Measurements from ENCODE around the gene PIGQ. TPM values are rescaled to one million over a fixed set of nuclear protein-coding genes. Genes with fewer than 3 reads are reported as not detected.

PIGQ gene
- total and polyA plus RNA-seq, 9 donors: 4.3 to 47.7 (median 39.5) TPM

GRCh38 chr16:557463-558297, 12.1 kb upstream of the PIGQ start:
- H3K27ac ChIP-seq: no peak overlapping the region
- TF ChIP-seq CTCF (IDR thresholded peaks at IDR 0.05): no peak
- TF ChIP-seq POLR2A (IDR thresholded peaks at IDR 0.05): no peak
- TF ChIP-seq EP300 (IDR thresholded peaks at IDR 0.05): no peak
- no peaks in the 10 kb centered on the region for H3K36me3 ChIP-seq
- no peak for DNase-seq
- no peak overlapping the region for H3K4me3 ChIP-seq
- intact Hi-C loops (cut with DNase I): no loop called here
- 84 to 92% (median 87%) methylated on average over 23 of the region's 23 CpGs for WGBS, 3 donors
- H3K27me3 ChIP-seq: peaks cover 3% of the 10 kb centered on the region
- no peaks in the 10 kb centered on the region for H3K9me3 ChIP-seq
- no peaks in the 10 kb centered on the region for H3K4me1 ChIP-seq (ENCODE audit: insufficient read depth)

GRCh38 chr16:558298-559020, 11.3 kb upstream of the PIGQ start:
- H3K27me3 ChIP-seq: peaks cover 3% of the 10 kb centered on the region
- intact Hi-C loops (cut with DNase I): no loop called here
- 44 to 53% (median 47%) methylated on average over 20 to 22 of the region's 22 CpGs for WGBS, 3 donors

GRCh38 chr16:559021-559380, 10.8 kb upstream of the PIGQ start:
- intact Hi-C loops (cut with DNase I): no loop called here
- TF ChIP-seq POLR2A (IDR thresholded peaks at IDR 0.05) (no peak), EP300 (IDR thresholded peaks at IDR 0.05) (no peak), CTCF (IDR thresholded peaks at IDR 0.05) (no peak)
- Histone ChIP-seq H3K4me1 (ENCODE audit: insufficient read depth) (no peaks in the 10 kb centered on the region), H3K4me3 (no peak overlapping the region), H3K9me3 (no peaks in the 10 kb centered on the region), H3K27me3 (peaks cover 3% of the 10 kb centered on the region), H3K27ac (no peak overlapping the region), H3K36me3 (no peaks in the 10 kb centered on the region)
- DNase-seq: no peak
- 61 to 68% (median 62%) methylated on average over 14 to 15 of the region's 15 CpGs for WGBS, 3 donors

More at GRCh38 chr16:558298-559020, 11.3 kb upstream of the PIGQ start:
- TF ChIP-seq CTCF (IDR thresholded peaks at IDR 0.05) (no peak), POLR2A (IDR thresholded peaks at IDR 0.05) (no peak), EP300 (IDR thresholded peaks at IDR 0.05) (no peak)
- DNase-seq: peak in 1 of 5 donors; percentile 59
- Histone ChIP-seq H3K27ac (no peak overlapping the region), H3K36me3 (no peaks in the 10 kb centered on the region), H3K4me1 (ENCODE audit: insufficient read depth) (no peaks in the 10 kb centered on the region), H3K9me3 (no peaks in the 10 kb centered on the region), H3K4me3 (no peak overlapping the region)

GRCh38 chr16:559411-560203, 10.2 kb upstream of the PIGQ start:
- no peaks in the 10 kb centered on the region for H3K36me3 ChIP-seq
- no peak overlapping the region for H3K4me3 ChIP-seq
- H3K27ac ChIP-seq: no peak overlapping the region
- peaks cover 3% of the 10 kb centered on the region for H3K27me3 ChIP-seq
- DNase-seq: no peak
- no peaks in the 10 kb centered on the region for H3K4me1 ChIP-seq (ENCODE audit: insufficient read depth)
- no peaks in the 10 kb centered on the region for H3K9me3 ChIP-seq
- WGBS, 3 donors: 8 to 10% (median 9%) methylated on average over 34 to 62 of the region's 62 CpGs
- TF ChIP-seq POLR2A (IDR thresholded peaks at IDR 0.05) (no peak), EP300 (IDR thresholded peaks at IDR 0.05) (no peak), CTCF (IDR thresholded peaks at IDR 0.05) (no peak)
- intact Hi-C loops (cut with DNase I): no loop called here

Measured in ovary (tissue), 9 donors.